KMS-11 (cell line): ENCODE data around the gene RCN2.
A peak's percentile ranks its signal among the peaks of the same experiment; 100 is the strongest.

Source experiments
- H2AFZ ChIP-seq: fragments of 200-600 bp; sonication (generic); 2 replicates; pipeline ENCODE4 v1.6.1; 2016; ENCODE audit warnings: antibody characterized with exemption, mixed run types, low read depth
- H3K27ac ChIP-seq: fragments of 200-600 bp; sonication (generic); 2 replicates; pipeline ENCODE4 v1.6.1; 2016; ENCODE audit warnings: mild to moderate bottlenecking, mixed run types
- H3K27me3 ChIP-seq: fragments of 200-600 bp; sonication (generic); 2 replicates; pipeline ENCODE4 v1.6.1; 2017; ENCODE audit warnings: mild to moderate bottlenecking, low read depth, mixed run types, moderate library complexity; ENCODE audit not compliant: insufficient read depth
- H3K36me3 ChIP-seq: fragments of 200-600 bp; sonication (generic); 2 replicates; pipeline ENCODE4 v1.6.1; 2017; ENCODE audit warnings: mild to moderate bottlenecking, mixed run types; ENCODE audit not compliant: insufficient read depth
- H3K4me1 ChIP-seq: fragments of 200-600 bp; sonication (generic); 2 replicates; pipeline ENCODE4 v1.6.1; 2016; ENCODE audit warnings: mild to moderate bottlenecking, low read depth, mixed run types; ENCODE audit not compliant: poor library complexity, severe bottlenecking
- H3K4me2 ChIP-seq: fragments of 200-600 bp; sonication (generic); 2 replicates; pipeline ENCODE4 v1.7.0; 2016; ENCODE audit warnings: mild to moderate bottlenecking, mixed run types
- H3K4me3 ChIP-seq: fragments of 200-600 bp; sonication (generic); IDR thresholded peaks from 2 replicates; pipeline ENCODE4 v1.6.1; 2017; ENCODE audit warnings: low read depth, low read length, mixed read lengths; ENCODE audit not compliant: insufficient read depth
- H3K79me2 ChIP-seq: fragments of 200-600 bp; sonication (generic); 2 replicates; pipeline ENCODE4 v1.6.1; 2016; ENCODE audit warnings: low read depth, mixed run types; ENCODE audit not compliant: insufficient read depth
- H3K9ac ChIP-seq: fragments of 200-600 bp; sonication (generic); 2 replicates; pipeline ENCODE4 v1.6.1; 2016; ENCODE audit warnings: mild to moderate bottlenecking, mixed run types
- H4K20me1 ChIP-seq: fragments of 200-600 bp; sonication (generic); 2 replicates; pipeline ENCODE4 v1.6.1; 2016; ENCODE audit warnings: mild to moderate bottlenecking, mixed run types; ENCODE audit not compliant: insufficient read depth
- TF ChIP-seq, protein P1 (sequence below): fragments of 200-600 bp; sonication (generic); conservative IDR thresholded peaks from 2 replicates; pipeline ENCODE4 v1.6.1; 2017; ENCODE audit warnings: low read depth, mild to moderate bottlenecking, antibody characterized with exemption, low read length, moderate library complexity, mixed read lengths

Gene RCN2

DNA sequence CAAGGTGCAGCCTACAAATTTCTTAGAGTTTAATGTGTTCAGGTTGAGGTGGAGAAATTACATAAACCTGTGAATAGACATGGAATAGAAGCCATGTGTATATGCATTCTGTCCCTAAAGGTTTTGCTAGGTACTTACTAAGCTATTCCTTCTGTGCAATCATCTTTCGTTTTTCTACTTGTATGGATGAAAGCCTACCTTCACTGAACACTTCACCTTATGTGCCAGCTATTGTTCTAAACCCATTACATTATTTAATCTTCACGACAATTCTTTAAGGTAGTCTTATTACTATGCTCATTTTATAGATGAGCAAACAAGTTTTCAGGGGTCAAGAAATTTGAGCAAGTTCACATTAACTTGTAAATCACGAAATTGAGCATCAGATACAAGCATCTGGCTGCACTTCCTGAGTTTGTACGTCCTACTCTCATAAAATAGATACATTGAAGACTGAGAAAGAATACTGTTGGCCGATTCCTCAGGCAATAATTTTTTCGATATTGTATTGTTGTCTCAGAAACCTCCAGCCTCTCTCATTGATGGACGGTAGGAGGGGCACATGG, 635 bp upstream of the RCN2 start:
- H3K4me3 ChIP-seq = peak overlapping the region; percentile 61
- H2AFZ ChIP-seq = peak overlapping the region; percentile 80
- peak overlapping the region; percentile 33; the same call in 1 of the 2 replicates for H3K9ac ChIP-seq
- H3K36me3 ChIP-seq = no peaks in the 10 kb centered on the region
- H3K27me3 ChIP-seq = no peaks in the 10 kb centered on the region
- no peaks in the 10 kb centered on the region for H4K20me1 ChIP-seq
- H3K27ac ChIP-seq = 0 out of 2 replicates have a peak overlapping the region, but pooled peaks have one; percentile 21
- H3K4me1 ChIP-seq = peaks cover 13% of the 10 kb centered on the region
- peak overlapping the region; percentile 83 for H3K4me2 ChIP-seq
- TF ChIP-seq, protein P1, sequence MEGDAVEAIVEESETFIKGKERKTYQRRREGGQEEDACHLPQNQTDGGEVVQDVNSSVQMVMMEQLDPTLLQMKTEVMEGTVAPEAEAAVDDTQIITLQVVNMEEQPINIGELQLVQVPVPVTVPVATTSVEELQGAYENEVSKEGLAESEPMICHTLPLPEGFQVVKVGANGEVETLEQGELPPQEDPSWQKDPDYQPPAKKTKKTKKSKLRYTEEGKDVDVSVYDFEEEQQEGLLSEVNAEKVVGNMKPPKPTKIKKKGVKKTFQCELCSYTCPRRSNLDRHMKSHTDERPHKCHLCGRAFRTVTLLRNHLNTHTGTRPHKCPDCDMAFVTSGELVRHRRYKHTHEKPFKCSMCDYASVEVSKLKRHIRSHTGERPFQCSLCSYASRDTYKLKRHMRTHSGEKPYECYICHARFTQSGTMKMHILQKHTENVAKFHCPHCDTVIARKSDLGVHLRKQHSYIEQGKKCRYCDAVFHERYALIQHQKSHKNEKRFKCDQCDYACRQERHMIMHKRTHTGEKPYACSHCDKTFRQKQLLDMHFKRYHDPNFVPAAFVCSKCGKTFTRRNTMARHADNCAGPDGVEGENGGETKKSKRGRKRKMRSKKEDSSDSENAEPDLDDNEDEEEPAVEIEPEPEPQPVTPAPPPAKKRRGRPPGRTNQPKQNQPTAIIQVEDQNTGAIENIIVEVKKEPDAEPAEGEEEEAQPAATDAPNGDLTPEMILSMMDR = no peak
- no peaks in the 10 kb centered on the region for H3K79me2 ChIP-seq

DNA sequence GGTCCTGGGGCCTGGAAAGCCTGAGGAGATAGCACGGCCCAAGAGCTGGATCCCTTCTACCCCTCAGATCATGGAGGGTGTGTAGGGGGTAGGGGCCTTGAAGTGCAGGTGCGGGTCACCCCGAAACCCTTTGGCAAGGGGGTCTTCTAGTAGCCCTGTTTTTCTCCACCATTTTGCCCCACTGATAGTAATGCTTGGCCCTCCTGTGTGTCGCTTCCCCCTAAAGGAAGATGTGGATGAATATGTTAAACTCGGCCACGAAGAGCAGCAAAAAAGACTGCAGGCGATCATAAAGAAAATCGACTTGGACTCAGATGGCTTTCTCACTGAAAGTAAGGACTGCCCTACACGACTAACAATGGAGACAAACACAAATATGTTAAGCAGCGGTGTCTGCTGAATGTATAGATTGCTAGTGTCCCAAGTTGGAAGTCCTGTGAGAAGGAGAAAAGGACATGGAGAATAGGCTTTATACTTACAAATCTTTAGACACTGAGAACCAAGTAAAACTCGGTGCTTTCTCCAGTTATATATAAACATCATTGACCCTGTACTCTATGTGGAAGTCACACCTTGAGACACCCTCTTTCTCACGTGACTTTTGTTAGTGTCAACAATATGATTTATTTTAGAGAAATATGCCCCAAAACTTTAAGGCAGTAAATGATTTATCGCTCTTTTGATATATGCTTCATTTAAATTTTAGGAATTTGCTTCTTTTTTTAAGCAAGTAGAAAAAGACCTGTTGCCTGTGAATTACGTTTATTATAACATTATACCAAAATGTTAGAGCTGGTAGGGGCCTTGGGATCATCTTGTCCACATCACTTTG, 802 bp downstream of the RCN2 start:
- TF ChIP-seq, protein P1 = no peak
- Histone ChIP-seq H3K36me3 (no peaks in the 10 kb centered on the region), H3K9ac (peak overlapping the region; percentile 33; the same call in 1 of the 2 replicates), H3K79me2 (no peaks in the 10 kb centered on the region), H3K4me2 (peak overlapping the region; percentile 80), H4K20me1 (no peaks in the 10 kb centered on the region), H2AFZ (peak overlapping the region; percentile 80), H3K27ac (no peak overlapping the region), H3K27me3 (no peaks in the 10 kb centered on the region), H3K4me1 (peaks cover 13% of the 10 kb centered on the region), H3K4me3 (peak overlapping the region; percentile 61)

DNA sequence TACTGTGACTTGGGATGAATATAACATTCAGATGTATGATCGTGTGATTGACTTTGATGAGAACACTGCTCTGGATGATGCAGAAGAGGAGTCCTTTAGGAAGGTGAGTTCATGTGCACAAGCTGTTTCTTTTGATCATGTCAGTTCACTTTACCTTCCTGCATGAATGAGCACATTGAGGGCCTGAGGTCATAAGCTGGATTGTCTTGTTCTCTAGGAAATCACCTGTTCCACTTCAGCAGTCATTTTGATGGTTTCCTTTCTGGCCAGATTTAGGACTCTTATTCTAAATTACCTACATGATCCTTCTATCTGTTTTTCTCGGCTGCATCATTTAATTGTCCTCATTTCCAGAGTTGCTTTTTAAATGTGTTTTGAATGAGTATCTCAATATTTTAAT, 4.1 kb downstream of the RCN2 start:
- Histone ChIP-seq H3K36me3 (no peaks in the 10 kb centered on the region), H4K20me1 (no peaks in the 10 kb centered on the region), H3K4me1 (peaks cover 10% of the 10 kb centered on the region), H3K4me3 (no peak overlapping the region), H3K79me2 (no peaks in the 10 kb centered on the region), H3K4me2 (no peak overlapping the region), H3K27ac (no peak overlapping the region), H3K9ac (no peak overlapping the region), H2AFZ (no peak overlapping the region), H3K27me3 (no peaks in the 10 kb centered on the region)
- TF ChIP-seq, protein P1 = no peak

DNA sequence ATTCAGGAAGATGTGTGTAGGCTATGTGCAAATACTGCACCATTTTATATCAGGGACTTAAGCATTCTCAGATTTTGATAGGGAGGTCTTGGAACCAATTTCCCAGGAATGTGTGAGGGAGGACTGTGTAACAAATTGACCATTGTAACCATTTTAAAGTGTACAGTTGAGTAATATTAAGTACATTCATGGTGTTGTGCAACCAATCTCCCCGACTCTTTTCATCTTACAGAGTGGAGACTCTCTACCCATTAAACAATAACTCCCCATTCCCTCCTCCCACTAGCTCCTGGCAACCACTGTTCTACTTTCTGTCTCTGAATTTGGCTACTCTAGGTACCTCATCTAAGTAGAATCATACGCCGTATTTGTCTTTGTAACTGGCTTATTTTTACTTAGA, 5.1 kb downstream of the RCN2 start:
- no peak overlapping the region for H2AFZ ChIP-seq
- peaks cover 5% of the 10 kb centered on the region for H3K4me1 ChIP-seq
- no peak overlapping the region for H3K9ac ChIP-seq
- no peaks in the 10 kb centered on the region for H3K79me2 ChIP-seq
- TF ChIP-seq, protein P1 = no peak
- no peaks in the 10 kb centered on the region for H3K27me3 ChIP-seq
- no peaks in the 10 kb centered on the region for H4K20me1 ChIP-seq
- no peak overlapping the region for H3K4me3 ChIP-seq
- H3K27ac ChIP-seq = no peak overlapping the region
- no peak overlapping the region for H3K4me2 ChIP-seq
- H3K36me3 ChIP-seq = no peaks in the 10 kb centered on the region
